Colonic mucosa (tissue), 4 donors: ENCODE measurements around the gene TMEM222. TPM values are rescaled to one million over a fixed set of nuclear protein-coding genes. Genes with fewer than 3 reads are reported as not detected.

Source experiments
- DNase-seq: peaks from one replicate; pipeline ENCODE4 v3.0.0-alpha.2; 2020
- H3K27ac ChIP-seq: fragments of 200-600 bp; one replicate; pipeline ENCODE4 v1.8.0; 2021
- H3K27me3 ChIP-seq: fragments of 200-600 bp; one replicate; pipeline ENCODE4 v1.8.0; 2021
- H3K36me3 ChIP-seq: fragments of 200-600 bp; one replicate; pipeline ENCODE4 v1.8.0; 2021
- H3K4me1 ChIP-seq: fragments of 200-600 bp; one replicate; pipeline ENCODE4 v1.8.0; 2021; ENCODE audit warnings: mild to moderate bottlenecking
- H3K4me3 ChIP-seq: fragments of 200-600 bp; one replicate; pipeline ENCODE4 v1.8.0; 2021
- H3K9ac ChIP-seq, 2 donors: one replicate each; pipeline ENCODE4 v1.7.0; 2013; ENCODE audit warnings: control low read depth in 2 of 2, low read depth in 2 of 2, low read length in 2 of 2
- H3K9me3 ChIP-seq: fragments of 200-600 bp; one replicate; pipeline ENCODE4 v1.8.0; 2021
- intact Hi-C: fragments of 100-400 bp; cut with DNase I; formaldehyde crosslinking; loops from one replicate; pipeline ENCODE4 v1.14.1; 2022
- total RNA-seq, 2 donors: library from RNA; stranded (reverse); fragmentation: NEBNext Ultra II Directional in 1 of 2; extraction: Animal tissue kit (Norgen Biotek cat#: 25700) in 1 of 2; gene quantifications; one replicate each; pipeline ENCODE4 v1.2.1, GENCODE V29; 2021
- TF ChIP-seq, protein P1 (sequence below): fragments of 200-600 bp; IDR thresholded peaks from one replicate; pipeline ENCODE4 v1.8.0; 2022; ENCODE audit warnings: antibody characterized with exemption, mild to moderate bottlenecking
- donor health status: healthy.
- donor health status: DM: no; HTN: no; CAD: no.
- donor health status: DM: no; HTN: no; CAD: no.

Gene TMEM222
- total RNA-seq, 2 donors from 2014 or later = 28.6 to 35.4 TPM

DNA sequence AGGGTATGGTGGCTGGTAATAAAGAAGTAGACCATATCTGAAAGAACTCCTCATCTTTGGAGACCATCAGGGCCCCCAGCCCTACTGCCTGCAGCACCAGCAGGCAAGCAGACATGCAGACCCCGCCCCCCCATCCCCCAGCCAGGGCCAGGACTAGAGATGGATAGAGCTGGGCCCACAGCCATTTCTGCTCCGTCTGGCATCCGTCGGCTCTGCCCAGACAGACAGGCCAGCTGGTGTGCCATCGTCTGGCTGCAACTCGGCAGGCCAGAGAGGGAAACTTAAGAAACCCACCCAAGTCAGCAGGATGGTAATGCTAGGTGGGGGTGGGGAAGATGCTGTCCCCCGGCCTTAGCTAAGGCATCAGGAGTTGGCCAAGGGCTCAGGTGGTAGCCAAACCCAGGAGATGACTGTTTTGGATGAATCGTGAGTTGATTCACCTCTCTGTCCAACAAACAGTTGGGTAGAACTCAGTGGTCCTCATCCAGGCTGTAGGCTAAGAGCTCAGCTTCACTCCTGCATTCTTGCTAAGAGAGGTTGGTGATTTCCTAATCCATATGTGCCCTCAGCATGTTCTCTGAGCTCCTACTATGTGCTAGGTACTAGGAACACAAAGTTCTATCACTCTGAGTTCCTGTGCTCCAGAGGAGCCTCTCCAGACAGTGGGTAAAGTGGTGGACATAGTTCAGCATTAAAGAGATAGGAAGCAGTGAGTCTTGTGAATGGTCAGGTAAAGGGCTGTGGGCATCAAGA lies 23.2 kb upstream of the TMEM222 start:
- Histone ChIP-seq H3K27ac (peak overlapping the region; percentile 70), H3K4me1 (no peaks in the 10 kb centered on the region), H3K27me3 (no peaks in the 10 kb centered on the region), H3K4me3 (no peak overlapping the region), H3K36me3 (peaks cover 4% of the 10 kb centered on the region), H3K9ac (peak overlapping the region in 1 of 2 donors; percentile 38), H3K9me3 (no peaks in the 10 kb centered on the region)
- intact Hi-C loops = no loop called here
- no peak for DNase-seq
- TF ChIP-seq, protein P1, sequence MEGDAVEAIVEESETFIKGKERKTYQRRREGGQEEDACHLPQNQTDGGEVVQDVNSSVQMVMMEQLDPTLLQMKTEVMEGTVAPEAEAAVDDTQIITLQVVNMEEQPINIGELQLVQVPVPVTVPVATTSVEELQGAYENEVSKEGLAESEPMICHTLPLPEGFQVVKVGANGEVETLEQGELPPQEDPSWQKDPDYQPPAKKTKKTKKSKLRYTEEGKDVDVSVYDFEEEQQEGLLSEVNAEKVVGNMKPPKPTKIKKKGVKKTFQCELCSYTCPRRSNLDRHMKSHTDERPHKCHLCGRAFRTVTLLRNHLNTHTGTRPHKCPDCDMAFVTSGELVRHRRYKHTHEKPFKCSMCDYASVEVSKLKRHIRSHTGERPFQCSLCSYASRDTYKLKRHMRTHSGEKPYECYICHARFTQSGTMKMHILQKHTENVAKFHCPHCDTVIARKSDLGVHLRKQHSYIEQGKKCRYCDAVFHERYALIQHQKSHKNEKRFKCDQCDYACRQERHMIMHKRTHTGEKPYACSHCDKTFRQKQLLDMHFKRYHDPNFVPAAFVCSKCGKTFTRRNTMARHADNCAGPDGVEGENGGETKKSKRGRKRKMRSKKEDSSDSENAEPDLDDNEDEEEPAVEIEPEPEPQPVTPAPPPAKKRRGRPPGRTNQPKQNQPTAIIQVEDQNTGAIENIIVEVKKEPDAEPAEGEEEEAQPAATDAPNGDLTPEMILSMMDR = no peak

DNA sequence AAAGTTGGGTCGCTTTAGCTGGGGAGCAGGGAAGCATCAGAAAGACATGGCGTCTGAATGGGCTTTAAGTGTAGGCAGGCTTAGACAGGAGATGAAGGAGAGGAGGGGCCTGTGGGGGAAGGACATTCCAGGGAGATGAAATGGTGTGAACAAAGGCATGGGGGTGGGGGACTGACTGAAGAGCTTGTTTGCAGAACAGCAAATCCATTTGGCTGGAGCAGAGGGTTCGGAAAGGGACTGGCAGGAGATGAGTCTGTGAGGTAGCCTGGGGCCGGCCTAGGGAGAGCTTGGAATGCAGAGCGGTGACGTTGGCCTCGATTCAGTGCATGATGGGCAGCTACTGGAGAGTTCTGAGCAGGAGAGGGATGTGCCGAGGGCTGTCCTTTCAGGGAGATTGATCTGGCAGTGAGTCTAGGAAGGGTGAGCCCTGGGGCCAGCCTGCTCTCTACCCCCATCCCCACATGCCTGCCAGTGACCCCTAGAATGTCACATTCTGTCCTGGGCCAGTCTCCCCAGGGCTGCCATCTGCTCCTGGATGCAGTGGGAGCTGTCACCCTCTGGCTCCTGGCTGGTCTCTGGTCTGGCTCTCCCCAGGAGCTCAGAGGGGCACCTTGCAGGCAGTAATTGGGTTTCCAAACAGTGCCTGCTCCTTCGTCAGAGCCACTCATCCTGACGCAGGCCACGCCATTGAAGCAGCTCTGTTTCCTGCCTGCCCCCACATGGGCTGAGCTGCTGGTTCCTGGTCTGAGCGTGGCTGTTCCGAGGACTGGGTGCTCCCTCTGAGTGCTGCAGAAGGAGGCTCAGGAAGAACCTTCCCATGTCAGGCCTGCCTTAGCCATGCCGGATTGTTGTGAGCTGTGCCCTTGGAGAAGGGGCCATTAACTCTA lies 22.3 kb upstream of the TMEM222 start:
- no peak overlapping the region for H3K4me3 ChIP-seq
- H3K9ac ChIP-seq = peak overlapping the region in 1 of 2 donors; percentile 38
- no peaks in the 10 kb centered on the region for H3K27me3 ChIP-seq
- no peaks in the 10 kb centered on the region for H3K9me3 ChIP-seq
- H3K27ac ChIP-seq = peak overlapping the region; percentile 70
- peaks cover 4% of the 10 kb centered on the region for H3K36me3 ChIP-seq
- TF ChIP-seq, protein P1 = no peak
- intact Hi-C loops = loop anchor here (2.0 to 10.0 kb wide), 3 partner anchors 95 to 345 kb away; partner anchors contain the start of gene AHDC1
- peak; percentile 53 for DNase-seq
- H3K4me1 ChIP-seq = no peaks in the 10 kb centered on the region

DNA sequence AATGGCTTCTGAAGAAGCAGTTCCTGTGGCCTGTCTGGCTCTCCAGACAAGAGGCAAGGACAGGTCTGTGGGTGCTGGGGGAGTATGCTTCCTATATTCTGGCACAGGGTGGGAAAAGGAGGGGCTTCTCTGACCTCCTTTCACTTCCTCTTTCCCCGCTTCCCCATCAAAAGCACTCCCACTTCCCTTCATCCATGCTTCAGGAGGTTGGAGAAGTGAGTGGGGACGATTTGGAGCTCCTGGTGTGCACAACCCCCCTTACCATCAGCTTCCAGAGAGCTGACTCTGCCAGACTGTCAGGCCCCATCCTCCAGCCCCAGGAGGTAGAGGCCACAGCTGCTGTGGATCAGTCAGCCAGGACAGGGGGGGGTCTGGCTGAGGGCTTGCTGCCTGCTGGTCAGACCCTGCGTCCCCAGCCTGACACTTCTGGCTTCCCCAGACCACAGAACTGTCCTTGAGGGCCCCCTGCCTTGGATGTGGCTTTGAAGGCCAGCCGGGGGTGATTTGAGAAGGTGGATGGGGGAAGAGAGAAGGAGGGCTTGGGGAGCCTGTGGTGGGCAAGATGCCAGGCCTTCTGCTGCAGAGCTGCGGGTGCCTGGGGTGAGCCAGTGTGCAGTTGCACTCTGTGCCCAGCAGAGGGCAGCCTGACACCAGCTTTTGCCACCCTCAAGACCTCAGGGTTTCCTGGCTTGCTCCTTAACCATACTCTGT lies 21.5 kb upstream of the TMEM222 start:
- Histone ChIP-seq H3K4me1 (no peaks in the 10 kb centered on the region), H3K27me3 (no peaks in the 10 kb centered on the region), H3K36me3 (peaks cover 4% of the 10 kb centered on the region), H3K9ac (peak overlapping the region in 1 of 2 donors; percentile 38), H3K9me3 (no peaks in the 10 kb centered on the region), H3K4me3 (no peak overlapping the region), H3K27ac (peak overlapping the region; percentile 70)
- TF ChIP-seq, protein P1 = peak; percentile 99
- DNase-seq = peak; percentile 83
- intact Hi-C loops = loop anchor here (2.0 to 10.0 kb wide), 3 partner anchors 94 to 344 kb away; partner anchors contain the start of gene AHDC1

DNA sequence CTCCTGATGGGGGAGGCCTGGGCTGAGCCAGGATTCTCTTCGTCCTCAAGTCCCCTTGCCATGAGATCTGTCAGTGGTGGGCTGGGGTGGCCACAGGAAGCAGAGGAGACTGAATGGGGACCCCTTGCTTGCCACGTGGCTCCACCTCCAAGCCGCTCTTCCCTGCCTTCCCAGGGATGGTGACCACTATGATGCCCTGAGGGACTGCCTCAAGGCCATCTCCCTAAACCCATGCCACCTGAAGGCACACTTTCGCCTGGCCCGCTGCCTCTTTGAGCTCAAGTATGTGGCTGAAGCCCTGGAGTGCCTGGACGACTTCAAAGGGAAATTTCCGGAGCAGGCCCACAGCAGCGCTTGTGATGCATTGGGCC lies 20.9 kb upstream of the TMEM222 start:
- intact Hi-C loops = loop anchor here (2.0 to 10.0 kb wide), 3 partner anchors 94 to 344 kb away; partner anchors contain the start of gene AHDC1
- TF ChIP-seq, protein P1 = no peak
- H3K27ac ChIP-seq = no peak overlapping the region
- DNase-seq = no peak
- peak overlapping the region; percentile 0 to 33 for H3K9ac ChIP-seq
- H3K9me3 ChIP-seq = no peaks in the 10 kb centered on the region
- H3K36me3 ChIP-seq = peaks cover 4% of the 10 kb centered on the region
- H3K4me3 ChIP-seq = no peak overlapping the region
- H3K27me3 ChIP-seq = no peaks in the 10 kb centered on the region
- H3K4me1 ChIP-seq = no peaks in the 10 kb centered on the region
